Coronary artery (tissue), 2 donors: ENCODE data around the gene RTP3.

Experiments used
- DNase-seq: peaks from one replicate; pipeline ENCODE4 v3.0.0-alpha.2; 2017; ENCODE audit warnings: low spot score
- H3K27ac ChIP-seq, 2 donors: fragments of 200-600 bp; sonication (generic); one replicate each; pipeline ENCODE4 v1.5.1; 2016 to 2019
- H3K4me3 ChIP-seq: fragments of 200-600 bp; sonication (generic); 2 replicates; pipeline ENCODE4 v1.5.1; 2016; ENCODE audit warnings: mild to moderate bottlenecking, moderate library complexity
- TF ChIP-seq, protein P1 (sequence below): fragments of 200-600 bp; sonication (generic); IDR thresholded peaks from one replicate; pipeline ENCODE4 v1.5.1; 2019; ENCODE audit warnings: antibody characterized with exemption

Gene RTP3

DNA sequence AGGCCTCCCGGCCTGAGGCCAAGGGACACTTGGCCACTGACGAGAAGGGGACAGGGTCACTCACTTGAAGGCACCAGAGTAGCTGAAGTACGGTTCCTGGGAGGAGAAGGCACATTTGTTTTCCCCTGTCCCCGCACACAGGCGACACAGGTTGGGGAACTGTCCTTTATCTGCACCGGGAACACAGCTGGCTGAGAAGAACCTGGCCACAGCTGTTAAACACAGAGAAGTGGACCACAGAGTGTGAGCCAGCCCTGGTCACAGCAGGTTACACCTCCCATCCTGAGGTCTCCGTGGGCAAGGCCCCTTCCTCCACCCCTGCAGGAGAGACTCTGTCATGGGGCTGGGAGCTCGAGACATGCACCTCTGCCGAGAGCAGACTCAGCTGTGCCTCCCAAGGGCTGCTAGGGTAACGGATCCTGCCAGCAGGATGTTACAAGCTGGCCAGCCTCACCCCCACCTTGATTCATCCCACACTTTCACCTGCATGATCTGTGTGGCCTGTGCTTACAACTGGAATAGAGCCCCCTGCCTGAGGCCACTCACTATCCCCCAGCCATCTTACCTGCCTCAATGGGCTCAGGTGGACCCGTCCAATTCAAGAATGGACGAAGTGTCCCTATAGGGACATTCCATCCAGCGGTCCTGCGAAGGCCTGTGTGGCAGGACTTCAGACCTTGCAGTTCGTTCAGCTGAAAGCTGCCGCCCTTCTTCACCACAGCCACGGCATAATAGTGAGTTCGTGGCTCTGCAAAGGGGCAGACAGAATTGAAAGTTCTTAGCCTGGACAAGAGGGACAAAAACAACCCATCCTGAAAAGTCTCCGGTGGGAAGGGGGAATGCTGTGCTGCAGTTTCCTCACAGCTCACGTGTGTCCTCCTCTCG, 42.3 kb upstream of the RTP3 start:
- no peak overlapping the region for H3K4me3 ChIP-seq
- DNase-seq = peak; percentile 69
- no peak overlapping the region for H3K27ac ChIP-seq
- TF ChIP-seq, protein P1, sequence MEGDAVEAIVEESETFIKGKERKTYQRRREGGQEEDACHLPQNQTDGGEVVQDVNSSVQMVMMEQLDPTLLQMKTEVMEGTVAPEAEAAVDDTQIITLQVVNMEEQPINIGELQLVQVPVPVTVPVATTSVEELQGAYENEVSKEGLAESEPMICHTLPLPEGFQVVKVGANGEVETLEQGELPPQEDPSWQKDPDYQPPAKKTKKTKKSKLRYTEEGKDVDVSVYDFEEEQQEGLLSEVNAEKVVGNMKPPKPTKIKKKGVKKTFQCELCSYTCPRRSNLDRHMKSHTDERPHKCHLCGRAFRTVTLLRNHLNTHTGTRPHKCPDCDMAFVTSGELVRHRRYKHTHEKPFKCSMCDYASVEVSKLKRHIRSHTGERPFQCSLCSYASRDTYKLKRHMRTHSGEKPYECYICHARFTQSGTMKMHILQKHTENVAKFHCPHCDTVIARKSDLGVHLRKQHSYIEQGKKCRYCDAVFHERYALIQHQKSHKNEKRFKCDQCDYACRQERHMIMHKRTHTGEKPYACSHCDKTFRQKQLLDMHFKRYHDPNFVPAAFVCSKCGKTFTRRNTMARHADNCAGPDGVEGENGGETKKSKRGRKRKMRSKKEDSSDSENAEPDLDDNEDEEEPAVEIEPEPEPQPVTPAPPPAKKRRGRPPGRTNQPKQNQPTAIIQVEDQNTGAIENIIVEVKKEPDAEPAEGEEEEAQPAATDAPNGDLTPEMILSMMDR = no peak

DNA sequence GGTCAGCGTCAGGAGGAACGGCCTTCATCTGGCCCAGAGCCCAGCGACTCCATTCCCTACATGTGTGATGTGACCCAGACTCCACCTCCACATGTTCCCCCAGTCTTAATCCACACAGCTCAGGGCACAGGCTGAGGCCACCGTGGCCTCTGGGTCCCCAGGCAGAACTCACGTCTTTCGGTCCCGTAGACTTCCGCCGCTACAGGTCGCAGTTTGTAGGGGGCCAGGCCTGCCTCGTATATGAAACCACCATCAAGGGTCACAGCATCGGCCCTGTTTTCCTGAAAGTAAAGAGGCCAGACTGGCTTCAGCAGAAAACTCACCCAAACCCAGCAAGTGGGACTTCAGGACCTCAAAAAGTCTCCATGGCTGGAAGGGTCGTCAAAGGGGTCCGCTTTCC, 41.7 kb upstream of the RTP3 start:
- Histone ChIP-seq H3K27ac (no peak overlapping the region), H3K4me3 (no peak overlapping the region)
- peak; percentile 50 for DNase-seq
- TF ChIP-seq, protein P1 = no peak

DNA sequence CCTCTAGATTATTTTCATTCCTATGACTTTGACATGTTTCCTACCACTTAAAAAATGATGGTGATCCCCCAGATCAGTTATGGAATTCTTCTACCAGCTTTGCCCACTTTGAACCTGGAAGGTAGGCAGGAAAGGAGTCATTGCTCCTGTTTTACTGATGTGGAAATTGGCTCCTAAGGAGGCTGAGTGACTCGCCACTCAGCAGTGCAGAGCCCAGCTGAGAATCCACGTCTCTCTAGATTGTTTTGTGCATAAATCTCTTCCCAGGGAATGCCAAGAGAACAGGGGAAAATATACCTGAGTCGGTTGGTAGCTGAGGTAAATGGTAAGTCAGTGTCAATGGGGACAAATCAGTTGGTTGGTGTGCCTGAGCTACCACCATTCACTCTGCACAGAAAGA, 37.7 kb upstream of the RTP3 start:
- TF ChIP-seq, protein P1 = no peak
- no peak overlapping the region for H3K27ac ChIP-seq
- no peak for DNase-seq
- H3K4me3 ChIP-seq = no peak overlapping the region

DNA sequence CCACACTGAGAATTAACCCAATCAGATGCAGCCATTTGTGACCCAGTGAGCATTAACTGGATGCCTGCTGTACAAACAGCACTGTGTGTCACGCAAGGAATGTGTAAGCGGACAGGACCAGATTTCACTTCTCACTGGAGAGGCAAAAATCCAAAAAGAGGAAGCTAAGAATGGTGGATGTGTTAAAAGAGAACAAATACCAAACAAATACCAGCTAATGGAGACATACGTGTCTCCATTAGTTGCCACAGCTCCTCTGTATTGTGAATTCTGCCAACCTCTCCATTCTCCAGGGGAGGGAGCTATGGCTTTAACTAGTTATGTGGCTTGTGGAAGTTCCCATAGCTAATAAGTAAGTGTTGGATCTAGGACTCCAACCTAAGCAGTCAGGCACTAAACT, 35.7 kb upstream of the RTP3 start:
- H3K4me3 ChIP-seq = no peak overlapping the region
- peak; percentile 22 for DNase-seq
- no peak overlapping the region for H3K27ac ChIP-seq
- TF ChIP-seq, protein P1 = no peak

DNA sequence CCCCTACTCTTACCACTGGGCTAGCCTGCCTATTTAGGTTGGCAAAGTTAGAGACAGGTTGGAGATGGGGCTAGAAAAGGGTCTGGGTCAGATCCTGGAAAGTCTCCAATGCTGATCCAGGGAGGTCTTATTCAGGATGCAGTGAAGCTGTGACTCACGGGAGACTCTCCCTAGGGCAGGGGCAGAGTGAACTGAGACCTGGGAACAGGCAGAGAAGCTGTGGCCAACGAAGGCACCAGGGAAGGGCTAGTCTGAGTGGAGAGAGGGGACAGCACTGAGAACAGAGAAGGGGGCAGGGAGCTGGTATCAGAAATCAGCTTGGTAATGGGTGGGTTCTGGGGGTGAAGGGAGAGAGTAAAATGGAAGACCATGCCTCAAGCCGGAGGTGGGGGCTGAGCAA, 35.3 kb upstream of the RTP3 start:
- TF ChIP-seq, protein P1 = no peak
- no peak overlapping the region for H3K27ac ChIP-seq
- H3K4me3 ChIP-seq = peak overlapping the region; percentile 22
- DNase-seq = peak; percentile 52

DNA sequence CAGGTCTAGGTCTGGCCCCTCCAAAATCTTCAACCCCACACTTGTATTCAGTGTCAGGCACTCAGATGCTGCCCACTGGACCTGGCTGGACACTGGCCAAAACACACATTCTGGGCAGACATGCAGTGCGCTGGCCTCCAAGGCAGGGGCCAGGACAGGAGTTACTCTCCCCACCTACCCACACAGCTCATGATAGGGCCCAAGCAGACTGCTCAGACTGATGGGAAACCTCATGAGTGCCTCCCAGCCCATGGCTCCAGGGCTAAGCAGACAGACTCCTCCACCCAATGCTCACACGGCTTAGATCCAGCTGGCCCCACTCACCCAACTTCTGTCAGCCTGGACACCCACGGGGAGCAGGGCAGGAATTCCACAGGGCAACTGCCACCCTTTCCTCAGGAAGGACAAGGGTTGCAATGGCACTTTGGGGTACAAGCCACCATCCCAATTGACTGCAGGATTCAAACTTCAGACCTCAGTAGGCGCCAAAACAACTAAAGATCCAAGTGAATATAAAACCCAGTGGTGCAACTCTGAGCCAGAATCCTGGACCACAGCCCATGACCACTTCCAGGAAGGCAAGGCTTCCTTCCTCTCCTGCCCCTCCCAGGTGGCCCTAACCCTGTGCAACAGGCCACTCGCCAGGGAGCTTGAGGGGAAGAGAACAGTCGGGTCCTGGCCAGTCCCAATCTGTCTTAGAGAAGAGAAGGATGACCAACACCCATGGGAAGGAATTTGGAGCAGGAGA, 34.5 kb upstream of the RTP3 start:
- peak; percentile 68 for DNase-seq
- Histone ChIP-seq H3K27ac (peak overlapping the region in 1 of 2 donors; percentile 11), H3K4me3 (peak overlapping the region; percentile 22)
- TF ChIP-seq, protein P1 = no peak
